ENCODE data around the gene TMEM242. TPM values are rescaled to one million over a fixed set of nuclear protein-coding genes. Genes with fewer than 3 reads are reported as not detected.

TMEM242 gene
- total RNA-seq, 1 donor from 2014 or later: 9.7 TPM

DNA sequence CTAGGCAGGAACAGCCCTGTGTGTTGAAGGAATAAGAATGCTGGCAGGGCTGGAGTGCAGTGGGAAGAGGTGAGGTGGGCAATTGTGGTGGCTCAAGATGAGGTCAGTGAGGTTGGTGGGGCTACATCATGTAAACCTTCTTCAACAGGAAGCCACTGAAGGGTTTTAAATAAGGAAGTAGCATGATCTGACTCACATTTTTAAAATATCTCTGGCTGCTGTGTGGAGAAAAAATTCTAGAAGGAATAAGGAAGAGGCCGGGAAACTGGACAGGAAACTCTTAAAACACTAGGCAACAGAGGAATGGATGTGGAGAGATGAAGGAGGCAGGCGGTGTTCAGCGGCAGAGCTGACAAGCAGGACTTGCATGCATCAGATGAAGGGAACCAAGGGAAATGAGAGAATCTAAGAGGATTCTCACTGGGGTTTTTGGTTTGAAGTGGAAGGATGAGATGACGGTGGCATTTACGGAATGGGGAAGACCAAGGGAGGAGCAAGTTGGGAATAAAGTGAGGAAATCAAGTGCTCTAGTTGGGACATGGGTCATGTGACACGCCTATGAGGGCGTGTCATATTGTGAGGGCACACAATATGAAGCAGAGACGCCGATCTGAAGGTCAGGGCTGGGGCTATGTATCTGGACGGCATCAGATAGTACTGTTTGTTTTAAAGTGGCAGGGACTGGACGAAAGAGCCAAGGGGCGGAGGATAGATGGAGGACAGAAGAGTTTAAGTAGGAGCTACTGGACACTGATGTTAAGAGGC lies 18.2 kb downstream of the TMEM242 start:
- no peak overlapping the region for H3K27ac Mint-ChIP-seq (ENCODE audit: unreplicated experiment)
- H3K9me3 Mint-ChIP-seq (ENCODE audit: low read depth): no peaks in the 10 kb centered on the region
- TF ChIP-seq, protein P1, sequence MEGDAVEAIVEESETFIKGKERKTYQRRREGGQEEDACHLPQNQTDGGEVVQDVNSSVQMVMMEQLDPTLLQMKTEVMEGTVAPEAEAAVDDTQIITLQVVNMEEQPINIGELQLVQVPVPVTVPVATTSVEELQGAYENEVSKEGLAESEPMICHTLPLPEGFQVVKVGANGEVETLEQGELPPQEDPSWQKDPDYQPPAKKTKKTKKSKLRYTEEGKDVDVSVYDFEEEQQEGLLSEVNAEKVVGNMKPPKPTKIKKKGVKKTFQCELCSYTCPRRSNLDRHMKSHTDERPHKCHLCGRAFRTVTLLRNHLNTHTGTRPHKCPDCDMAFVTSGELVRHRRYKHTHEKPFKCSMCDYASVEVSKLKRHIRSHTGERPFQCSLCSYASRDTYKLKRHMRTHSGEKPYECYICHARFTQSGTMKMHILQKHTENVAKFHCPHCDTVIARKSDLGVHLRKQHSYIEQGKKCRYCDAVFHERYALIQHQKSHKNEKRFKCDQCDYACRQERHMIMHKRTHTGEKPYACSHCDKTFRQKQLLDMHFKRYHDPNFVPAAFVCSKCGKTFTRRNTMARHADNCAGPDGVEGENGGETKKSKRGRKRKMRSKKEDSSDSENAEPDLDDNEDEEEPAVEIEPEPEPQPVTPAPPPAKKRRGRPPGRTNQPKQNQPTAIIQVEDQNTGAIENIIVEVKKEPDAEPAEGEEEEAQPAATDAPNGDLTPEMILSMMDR (IDR thresholded peaks at IDR 0.05): no peak
- no peaks in the 10 kb centered on the region for H3K27me3 Mint-ChIP-seq (ENCODE audit: low read depth)
- peaks cover 12% of the 10 kb centered on the region for H3K4me1 Mint-ChIP-seq (ENCODE audit: low read depth)
- no peak for DNase-seq (ENCODE audit: low spot score)
- no peak overlapping the region for H3K4me3 Mint-ChIP-seq (ENCODE audit: unreplicated experiment)
- H3K36me3 Mint-ChIP-seq (ENCODE audit: low read depth): no peaks in the 10 kb centered on the region

DNA sequence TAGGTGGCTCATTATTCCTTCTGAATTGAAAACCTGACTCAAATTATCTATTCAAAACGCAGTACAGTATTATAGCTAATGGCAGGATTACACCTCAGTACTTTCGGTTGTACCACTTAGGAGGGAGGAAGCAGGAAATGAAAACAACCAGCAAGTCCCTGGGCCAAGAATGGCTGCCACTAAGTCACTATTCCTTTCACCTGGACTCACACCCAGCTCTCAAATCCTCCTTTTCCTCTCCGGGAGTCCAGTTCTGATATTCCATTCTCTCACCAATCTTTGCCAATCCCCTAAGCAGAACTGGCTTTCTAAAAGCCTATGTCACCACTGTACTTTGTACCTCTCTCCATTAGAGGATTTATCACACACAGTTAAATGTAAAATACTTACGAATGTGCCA lies 20.6 kb downstream of the TMEM242 start:
- H3K27ac Mint-ChIP-seq (ENCODE audit: unreplicated experiment): no peak overlapping the region
- H3K4me3 Mint-ChIP-seq (ENCODE audit: unreplicated experiment): no peak overlapping the region
- no peaks in the 10 kb centered on the region for H3K9me3 Mint-ChIP-seq (ENCODE audit: low read depth)
- TF ChIP-seq, protein P1 (IDR thresholded peaks at IDR 0.05): no peak
- peaks cover 2% of the 10 kb centered on the region for H3K36me3 Mint-ChIP-seq (ENCODE audit: low read depth)
- DNase-seq (ENCODE audit: low spot score): no peak
- H3K4me1 Mint-ChIP-seq (ENCODE audit: low read depth): peaks cover 12% of the 10 kb centered on the region
- H3K27me3 Mint-ChIP-seq (ENCODE audit: low read depth): no peaks in the 10 kb centered on the region

DNA sequence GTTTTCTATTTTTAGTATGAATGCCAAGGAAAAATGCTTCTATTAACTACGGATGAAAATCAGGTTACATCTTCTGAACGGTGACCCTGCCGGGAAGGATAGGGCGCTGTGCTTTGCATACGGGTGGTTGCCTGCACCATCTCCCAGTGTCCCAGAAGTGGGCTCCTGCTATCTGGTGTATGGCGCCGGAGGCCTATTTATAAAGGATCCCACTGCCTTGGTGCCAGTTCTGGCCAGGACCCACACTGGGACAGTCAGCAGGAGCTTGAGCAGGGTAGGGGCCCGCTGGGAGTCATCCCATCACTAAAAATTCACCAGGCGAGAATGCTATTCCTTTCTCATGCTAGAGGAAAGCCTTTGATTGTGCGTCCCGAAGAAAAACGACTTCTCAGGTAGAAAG lies 22.9 kb downstream of the TMEM242 start:
- no peaks in the 10 kb centered on the region for H3K27me3 Mint-ChIP-seq (ENCODE audit: low read depth)
- H3K36me3 Mint-ChIP-seq (ENCODE audit: low read depth): peaks cover 2% of the 10 kb centered on the region
- H3K27ac Mint-ChIP-seq (ENCODE audit: unreplicated experiment): no peak overlapping the region

DNA sequence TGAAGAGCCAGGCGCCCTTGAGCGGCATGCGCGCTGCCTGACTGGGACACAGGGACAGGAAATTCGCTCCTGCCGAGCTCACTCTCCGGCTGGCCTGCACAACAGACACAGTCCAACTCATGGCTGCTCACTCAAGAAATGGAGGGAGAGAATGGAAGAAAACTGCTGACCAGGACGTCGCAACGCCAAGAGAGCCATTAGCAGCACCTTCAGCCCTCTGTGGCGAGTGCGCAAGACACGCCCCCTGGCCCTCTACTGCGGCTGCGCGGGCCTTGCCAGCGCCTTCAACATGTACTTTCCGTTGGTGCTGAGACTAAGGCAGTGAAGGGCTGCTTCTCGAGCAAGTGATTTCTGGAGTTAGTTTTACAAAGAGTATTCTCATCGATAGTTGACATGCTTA lies 23.3 kb downstream of the TMEM242 start:
- TF ChIP-seq, protein P1 (IDR thresholded peaks at IDR 0.05): no peak
- DNase-seq (ENCODE audit: low spot score): no peak
- Mint-ChIP-seq H3K27me3 (ENCODE audit: low read depth) (no peaks in the 10 kb centered on the region), H3K4me3 (ENCODE audit: unreplicated experiment) (no peak overlapping the region), H3K4me1 (ENCODE audit: low read depth) (peaks cover 12% of the 10 kb centered on the region), H3K36me3 (ENCODE audit: low read depth) (peaks cover 2% of the 10 kb centered on the region), H3K27ac (ENCODE audit: unreplicated experiment) (no peak overlapping the region), H3K9me3 (ENCODE audit: low read depth) (no peaks in the 10 kb centered on the region)

More for the DNA sequence above, 22.9 kb downstream of the TMEM242 start:
- TF ChIP-seq, protein P1 (IDR thresholded peaks at IDR 0.05): no peak
- Mint-ChIP-seq H3K4me3 (ENCODE audit: unreplicated experiment) (no peak overlapping the region), H3K9me3 (ENCODE audit: low read depth) (no peaks in the 10 kb centered on the region), H3K4me1 (ENCODE audit: low read depth) (peaks cover 12% of the 10 kb centered on the region)
- no peak for DNase-seq (ENCODE audit: low spot score)

DNA sequence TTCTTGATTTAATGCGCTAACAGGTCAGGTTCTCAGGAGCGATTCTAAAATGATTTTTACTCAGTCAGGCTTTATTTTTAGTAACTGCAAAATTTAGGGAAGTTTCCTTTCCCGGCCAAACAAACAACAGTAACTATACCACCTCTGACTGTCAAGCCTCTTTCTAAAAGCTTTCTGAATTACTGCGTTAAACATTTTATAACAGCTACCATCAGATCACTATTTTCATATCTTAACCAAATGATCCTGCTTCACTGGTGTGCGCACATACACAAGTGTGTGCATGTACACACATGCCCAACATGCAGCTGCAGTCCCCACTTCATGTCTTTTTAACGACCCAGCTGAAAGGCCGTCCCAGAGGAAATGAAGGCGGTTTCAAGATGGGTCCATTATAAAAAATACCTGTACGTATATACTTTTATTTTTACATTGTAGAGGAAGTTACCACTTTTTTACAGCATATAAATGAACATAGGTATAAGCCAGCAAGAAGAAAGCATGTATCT lies 25.0 kb downstream of the TMEM242 start:
- Mint-ChIP-seq H3K9me3 (ENCODE audit: low read depth) (no peaks in the 10 kb centered on the region), H3K27me3 (ENCODE audit: low read depth) (no peaks in the 10 kb centered on the region), H3K36me3 (ENCODE audit: low read depth) (peaks cover 2% of the 10 kb centered on the region), H3K27ac (ENCODE audit: unreplicated experiment) (no peak overlapping the region), H3K4me1 (ENCODE audit: low read depth) (peaks cover 5% of the 10 kb centered on the region), H3K4me3 (ENCODE audit: unreplicated experiment) (no peak overlapping the region)
- DNase-seq (ENCODE audit: low spot score): no peak
- TF ChIP-seq, protein P1 (IDR thresholded peaks at IDR 0.05): no peak
